HG03159 (cell line): ENCODE results near the gene HTRA3.

Source experiments
- ATAC-seq: cut with Tn5 transposase; IDR thresholded peaks from one replicate; pipeline ENCODE4 v1.9.1; 2021; ENCODE audit warnings: mild to moderate bottlenecking, moderate library complexity; ENCODE audit not compliant: unreplicated experiment

The HTRA3 gene

DNA sequence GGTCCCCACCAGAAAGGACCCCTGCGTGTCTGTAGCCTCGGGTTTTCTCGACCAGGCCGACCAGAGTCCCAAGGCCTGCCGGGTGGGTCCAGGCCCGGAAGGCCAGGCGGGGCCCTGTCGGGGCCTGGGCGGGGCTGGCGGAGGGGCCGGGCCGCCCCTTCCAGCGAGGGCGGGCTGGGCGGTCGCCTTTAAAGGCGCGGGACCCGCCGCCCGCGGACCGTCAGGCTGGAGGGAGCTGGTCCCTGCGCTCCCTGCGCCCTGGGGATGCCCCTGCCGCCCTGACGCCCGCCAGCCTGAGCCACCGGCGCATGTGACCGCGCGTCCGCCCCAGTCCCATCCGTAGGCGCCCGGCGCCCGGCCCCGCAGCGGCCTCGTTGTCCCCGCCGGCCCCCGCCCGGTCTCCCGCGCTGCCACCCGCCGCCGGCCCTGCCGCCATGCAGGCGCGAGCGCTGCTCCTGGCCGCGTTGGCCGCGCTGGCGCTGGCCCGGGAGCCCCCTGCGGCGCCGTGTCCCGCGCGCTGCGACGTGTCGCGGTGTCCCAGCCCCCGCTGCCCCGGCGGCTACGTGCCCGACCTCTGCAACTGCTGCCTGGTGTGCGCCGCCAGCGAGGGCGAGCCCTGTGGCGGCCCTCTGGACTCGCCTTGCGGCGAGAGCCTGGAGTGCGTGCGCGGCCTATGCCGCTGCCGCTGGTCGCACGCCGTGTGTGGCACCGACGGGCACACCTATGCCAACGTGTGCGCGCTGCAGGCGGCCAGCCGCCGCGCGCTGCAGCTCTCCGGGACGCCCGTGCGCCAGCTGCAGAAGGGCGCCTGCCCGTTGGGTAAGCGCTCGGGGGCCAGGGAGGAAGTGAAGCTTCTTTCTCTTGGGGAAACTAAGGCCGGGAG lies at the start of gene HTRA3:
HTRA3 (plus strand) TSS at position 220 of the 883 bp plus-strand sequence; CDS start at position 435, 215 bp downstream.
- no peak for ATAC-seq

GRCh38 chr4:8220661-8221450 lies 48.7 kb upstream of the HTRA3 start:
- no peak for ATAC-seq

GRCh38 chr4:8221476-8221875 lies 48.1 kb upstream of the HTRA3 start:
- ATAC-seq: no peak

DNA sequence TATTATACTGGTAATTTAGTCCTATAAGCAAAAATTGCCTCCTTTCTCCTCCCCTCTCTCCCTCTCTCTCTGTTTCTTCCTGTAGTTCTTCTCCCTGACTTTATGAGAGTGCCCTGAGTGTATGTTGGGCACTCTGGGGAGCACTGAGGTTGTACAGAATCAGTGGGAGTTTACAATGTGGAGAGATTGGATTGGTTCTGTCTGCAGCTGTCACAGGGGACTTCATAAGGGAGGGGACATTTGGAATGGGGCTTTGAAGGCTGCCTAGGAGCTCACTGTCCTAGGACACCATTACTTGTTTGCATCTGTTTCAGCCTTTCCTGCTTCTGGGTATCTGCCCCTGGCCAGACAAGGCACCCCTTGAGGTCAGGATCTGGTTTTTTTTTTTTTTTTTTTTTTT lies 47.6 kb upstream of the HTRA3 start:
- ATAC-seq: no peak

DNA sequence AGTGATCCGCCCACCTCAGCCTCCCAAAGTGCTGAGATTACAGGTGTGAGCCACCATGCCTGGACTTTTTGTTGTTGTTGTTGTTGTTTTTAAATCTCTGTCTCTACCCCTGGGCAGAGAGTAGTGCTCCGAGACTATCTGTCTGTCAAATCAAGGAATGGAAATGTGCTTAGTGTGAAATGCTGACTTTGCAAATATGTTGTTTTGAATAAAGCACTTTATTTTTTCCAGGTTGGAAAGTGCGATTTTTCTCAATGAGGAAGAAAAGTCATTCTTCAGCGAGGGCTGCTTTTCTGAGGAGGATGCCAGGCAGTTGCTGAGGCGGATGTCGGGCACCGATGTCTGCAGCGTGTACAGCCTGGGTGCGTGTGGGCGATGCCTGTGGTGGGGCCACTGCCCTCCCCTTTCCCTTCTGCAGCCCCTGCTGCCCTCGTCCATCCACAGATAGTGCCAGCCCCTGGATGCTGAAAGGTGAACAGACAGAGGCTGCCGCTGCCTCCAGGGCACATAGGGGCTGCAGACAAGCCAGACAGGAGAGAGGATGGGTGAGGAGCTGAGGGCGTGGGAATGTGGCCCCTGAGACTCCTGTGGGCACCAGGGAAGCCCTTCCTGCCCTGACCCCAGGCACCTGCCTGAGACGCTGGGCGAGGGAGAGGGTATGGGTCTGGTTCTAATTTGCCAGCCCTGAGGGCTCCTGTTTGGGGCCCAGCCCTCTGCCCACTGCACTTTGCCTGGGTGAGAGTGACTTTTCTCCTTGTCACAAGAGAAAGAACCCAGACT lies 46.8 kb upstream of the HTRA3 start:
- no peak for ATAC-seq

DNA sequence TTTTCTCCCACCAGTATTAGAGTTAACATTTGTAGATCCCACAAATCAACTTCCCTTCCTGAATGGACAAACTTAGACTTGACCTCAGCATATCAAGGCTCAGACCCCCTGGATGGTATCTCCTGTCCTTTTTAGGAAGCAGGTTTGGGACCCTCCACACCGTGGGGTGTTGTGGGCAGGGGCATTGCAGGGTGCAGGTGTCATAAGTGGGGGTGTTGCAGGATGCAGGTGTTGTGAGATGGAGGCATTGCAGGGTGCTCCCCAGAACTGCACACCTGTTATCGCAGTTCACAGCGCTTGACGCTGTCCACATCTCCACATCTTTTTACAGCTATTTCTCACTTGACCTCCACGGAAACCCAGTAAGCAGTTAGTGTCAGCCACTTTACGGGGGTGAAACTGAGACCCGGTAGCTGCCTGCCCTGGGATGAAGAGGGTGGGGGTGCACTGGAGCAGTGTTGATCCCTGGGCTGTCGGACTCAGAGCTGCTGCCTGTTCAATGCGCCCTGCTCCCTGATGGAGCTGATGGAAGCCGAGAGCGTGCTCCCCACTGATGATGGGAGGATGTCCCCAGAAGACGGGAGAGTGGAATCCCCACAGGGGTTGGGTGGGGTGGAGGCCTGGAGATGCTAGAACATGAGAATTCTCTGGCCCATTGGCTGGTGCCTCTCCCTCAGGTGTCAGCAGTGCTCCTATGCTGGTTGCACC lies 45.1 kb upstream of the HTRA3 start:
- no peak for ATAC-seq

DNA sequence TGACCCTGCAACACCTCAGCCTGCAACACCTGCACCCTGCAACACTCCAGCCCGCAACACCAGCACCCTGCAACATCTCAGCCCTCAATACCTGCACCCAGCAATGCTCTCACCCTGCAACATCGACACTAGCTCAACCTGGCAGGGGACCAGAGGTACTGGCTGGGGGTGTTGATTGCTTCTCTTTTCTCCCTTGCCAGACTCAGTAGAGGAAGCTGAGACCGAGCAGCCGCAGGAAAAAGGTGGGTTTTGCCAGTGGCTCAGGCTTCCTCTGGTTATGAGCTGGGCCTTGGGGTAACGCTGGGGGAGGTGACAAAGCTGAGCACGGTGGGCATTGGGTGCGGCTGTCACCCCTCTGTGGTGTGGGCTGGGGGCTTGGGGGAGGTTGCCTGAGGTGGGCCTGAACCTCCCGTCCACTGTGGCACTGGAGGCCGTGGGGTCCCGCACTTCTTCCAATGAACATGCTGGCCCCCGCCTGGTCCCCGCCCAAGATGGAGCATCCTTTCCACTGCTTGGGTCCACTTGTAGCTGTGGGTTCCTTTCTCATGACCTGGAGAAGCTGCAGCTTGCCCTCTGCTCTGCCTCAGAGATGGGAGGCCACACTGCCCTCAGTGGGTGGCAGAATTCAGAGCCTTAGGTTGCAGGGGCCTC lies 44.5 kb upstream of the HTRA3 start:
- no peak for ATAC-seq

GRCh38 chr4:8225706-8226443 lies 43.7 kb upstream of the HTRA3 start:
- no peak for ATAC-seq

DNA sequence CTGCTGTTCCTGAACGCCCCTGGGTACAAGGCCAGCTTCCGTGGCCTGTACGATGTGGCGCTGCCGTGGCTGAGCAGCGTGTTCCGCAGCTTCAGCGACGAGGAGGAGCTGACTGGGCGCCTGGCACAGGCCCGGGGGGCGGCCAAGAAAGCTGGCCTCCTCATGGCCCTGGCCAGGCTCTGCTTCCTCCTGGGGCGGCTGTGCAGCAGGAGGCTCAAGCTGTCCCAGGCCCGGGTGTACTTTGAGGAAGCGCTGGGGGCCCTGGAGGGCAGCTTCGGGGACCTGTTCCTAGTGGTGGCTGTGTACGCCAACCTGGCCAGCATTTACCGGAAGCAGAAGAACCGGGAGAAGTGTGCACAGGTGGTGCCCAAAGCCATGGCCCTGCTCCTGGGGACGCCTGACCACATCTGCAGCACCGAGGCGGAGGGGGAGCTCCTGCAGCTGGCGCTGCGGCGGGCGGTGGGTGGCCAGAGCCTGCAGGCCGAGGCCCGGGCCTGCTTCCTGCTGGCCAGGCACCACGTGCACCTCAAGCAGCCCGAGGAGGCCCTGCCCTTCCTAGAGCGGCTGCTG lies 42.3 kb upstream of the HTRA3 start:
- ATAC-seq: no peak

DNA sequence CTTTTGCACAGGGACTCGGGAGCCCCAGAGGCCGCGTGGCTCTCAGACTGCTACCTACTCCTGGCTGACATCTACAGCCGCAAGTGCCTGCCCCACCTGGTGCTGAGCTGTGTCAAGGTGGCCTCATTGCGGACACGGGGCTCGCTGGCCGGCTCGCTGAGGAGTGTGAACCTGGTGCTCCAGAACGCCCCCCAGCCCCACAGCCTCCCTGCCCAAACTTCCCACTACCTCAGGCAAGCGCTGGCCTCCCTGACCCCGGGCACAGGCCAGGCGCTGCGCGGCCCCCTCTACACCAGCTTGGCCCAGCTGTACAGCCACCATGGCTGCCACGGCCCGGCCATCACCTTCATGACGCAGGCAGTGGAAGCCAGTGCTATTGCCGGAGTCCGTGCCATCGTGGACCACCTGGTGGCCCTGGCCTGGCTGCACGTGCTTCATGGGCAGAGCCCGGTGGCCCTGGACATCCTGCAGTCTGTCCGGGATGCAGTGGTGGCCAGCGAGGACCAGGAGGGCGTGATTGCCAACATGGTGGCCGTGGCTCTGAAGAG lies 41.7 kb upstream of the HTRA3 start:
- ATAC-seq: no peak

DNA sequence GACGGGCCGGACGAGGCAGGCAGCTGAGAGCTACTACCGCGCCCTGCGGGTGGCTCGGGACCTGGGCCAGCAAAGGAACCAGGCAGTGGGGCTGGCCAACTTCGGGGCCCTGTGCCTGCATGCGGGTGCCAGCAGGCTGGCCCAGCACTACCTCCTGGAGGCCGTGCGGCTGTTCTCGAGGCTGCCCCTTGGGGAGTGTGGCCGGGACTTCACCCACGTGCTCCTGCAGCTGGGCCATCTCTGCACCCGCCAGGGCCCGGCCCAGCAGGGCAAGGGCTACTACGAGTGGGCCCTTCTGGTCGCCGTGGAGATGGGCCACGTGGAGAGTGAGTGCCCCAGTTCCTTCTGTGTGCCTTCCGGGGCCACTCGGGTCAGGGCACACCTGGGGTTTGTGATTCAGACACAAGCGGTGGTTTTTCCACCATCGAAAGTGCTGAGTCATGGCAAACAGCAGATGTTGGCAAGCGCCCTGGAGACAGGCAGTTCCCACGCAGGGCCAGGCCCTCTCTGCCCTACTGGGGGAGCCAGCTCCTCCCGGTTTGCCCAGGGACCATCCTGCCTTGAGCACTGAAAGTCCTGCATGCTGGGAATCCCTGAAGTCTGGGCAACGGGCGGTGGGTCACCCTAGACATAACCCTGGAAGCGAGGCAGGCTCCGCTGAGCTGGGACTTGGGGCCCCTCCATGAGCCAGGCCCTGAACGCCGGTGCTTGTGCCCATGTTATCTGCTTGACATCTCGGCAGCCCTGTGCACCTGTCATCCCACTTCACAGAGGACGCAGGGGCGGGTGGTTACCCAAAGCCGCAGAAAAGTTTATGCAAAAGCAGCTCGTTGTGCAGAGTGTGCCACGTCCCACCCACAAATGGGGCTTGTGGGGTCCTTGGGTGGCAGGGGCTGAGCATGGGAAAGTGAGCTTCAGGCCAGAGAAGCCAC lies 41.0 kb upstream of the HTRA3 start:
- ATAC-seq: peak; percentile 66

GRCh38 chr4:8229331-8229975 lies 40.1 kb upstream of the HTRA3 start:
- ATAC-seq: peak; percentile 21

GRCh38 chr4:8230033-8230432 lies 39.5 kb upstream of the HTRA3 start:
- ATAC-seq: no peak

GRCh38 chr4:8230891-8231290 lies 38.7 kb upstream of the HTRA3 start:
- ATAC-seq: no peak

DNA sequence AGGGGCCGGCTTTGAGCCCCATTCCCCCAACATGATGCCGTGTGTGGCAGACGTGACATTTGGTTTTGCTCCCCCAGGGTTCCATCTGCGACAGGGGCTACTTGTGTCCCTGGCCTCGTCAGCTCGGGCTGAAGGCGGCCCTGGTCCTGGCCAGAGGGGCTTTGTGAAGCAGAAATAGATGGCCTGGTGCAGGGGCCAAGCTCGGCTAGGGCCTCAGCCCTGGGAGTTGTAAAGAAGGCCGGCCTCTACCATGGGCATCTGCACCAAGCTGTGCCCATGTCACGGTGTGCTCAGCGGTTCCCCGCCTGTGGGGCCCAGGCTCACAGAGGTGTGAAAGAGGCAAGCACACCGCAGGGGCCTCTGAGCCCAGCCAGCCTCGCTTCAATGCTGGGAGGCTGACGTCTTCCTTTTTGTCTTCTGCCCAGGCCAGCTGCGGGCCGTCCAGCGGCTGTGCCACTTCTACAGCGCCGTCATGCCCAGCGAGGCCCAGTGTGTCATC lies 38.0 kb upstream of the HTRA3 start:
- no peak for ATAC-seq

DNA sequence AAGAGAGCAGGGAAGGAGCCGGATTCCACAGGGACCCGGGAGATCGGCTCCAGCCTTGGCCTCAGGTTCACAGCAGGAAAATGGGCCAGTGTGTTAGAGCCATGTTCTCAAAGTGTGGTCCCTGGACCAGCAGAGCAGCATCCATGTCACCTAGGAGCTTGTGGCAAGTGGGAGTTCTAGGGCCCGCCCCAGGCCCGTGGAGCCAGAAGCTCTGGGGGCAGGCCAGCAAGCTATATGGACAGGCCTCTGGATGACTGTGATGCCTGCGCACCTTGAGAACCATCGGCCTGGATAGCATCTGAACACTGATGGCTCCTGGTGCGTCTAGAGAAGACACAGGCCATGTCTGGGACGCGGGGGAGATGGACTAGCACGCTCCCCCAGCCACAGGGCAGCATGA lies 36.8 kb upstream of the HTRA3 start:
- no peak for ATAC-seq
